Rectal smooth muscle tissue (tissue), 1 donor: ENCODE data around the gene BEGAIN.

Source experiments
- H3K27ac ChIP-seq: one replicate; pipeline ENCODE4 v1.7.0; 2013; ENCODE audit warnings: low read depth, low read length, inconsistent platforms
- H3K27me3 ChIP-seq: one replicate; pipeline ENCODE4 v1.7.0; 2013; ENCODE audit warnings: low read length; ENCODE audit not compliant: control insufficient read depth, insufficient read depth
- H3K36me3 ChIP-seq: one replicate; pipeline ENCODE4 v1.7.0; 2013; ENCODE audit warnings: low read length; ENCODE audit not compliant: control insufficient read depth, insufficient read depth
- H3K4me1 ChIP-seq: one replicate; pipeline ENCODE4 v1.7.0; 2013; ENCODE audit warnings: low read length; ENCODE audit not compliant: control insufficient read depth, insufficient read depth
- H3K4me3 ChIP-seq: one replicate; pipeline ENCODE4 v1.7.0; 2013; ENCODE audit warnings: low read length
- H3K9ac ChIP-seq: one replicate; pipeline ENCODE4 v1.7.0; 2013; ENCODE audit warnings: low read length

Gene BEGAIN

DNA sequence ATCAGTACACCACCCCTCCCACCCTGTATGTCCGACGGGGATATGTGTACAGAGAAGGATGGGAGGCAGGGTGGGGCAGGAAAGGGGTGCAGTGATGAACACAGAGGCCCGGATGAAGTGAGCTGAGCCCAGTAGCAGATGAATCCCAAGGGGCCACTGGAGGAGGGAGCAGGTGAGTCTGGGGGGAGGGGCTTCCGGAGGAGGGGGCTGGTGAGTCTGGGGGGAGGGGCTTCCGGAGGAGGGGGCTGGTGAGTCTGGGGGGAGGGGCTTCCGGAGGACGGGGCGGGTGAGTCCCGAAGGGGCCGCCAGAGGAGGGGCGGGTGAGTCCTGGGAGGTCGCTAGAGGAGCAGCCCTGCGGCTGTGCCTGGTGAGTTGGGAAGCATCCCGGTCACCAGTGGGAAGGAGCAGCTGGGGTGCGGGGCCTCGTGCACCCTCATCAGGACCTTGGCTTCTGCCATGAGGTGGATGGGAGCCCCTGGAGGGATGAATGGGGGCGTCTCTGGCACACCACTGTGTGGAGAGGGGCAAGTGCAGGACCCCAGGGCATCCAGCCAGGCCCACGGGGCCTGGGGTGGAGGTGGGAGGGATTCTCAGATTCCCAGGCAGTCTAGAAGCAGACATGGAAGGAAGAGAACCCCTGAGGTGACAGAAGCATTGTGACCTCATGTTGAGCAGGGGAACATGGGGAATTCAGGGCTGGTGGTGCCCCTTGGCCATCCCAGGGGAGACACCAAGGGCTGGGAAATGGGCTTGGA is 14.0 kb downstream of the BEGAIN start:
- no peak overlapping the region for H3K9ac ChIP-seq
- H3K27me3 ChIP-seq = peaks cover 14% of the 10 kb centered on the region
- no peak overlapping the region for H3K4me3 ChIP-seq
- H3K36me3 ChIP-seq = no peaks in the 10 kb centered on the region
- H3K4me1 ChIP-seq = no peaks in the 10 kb centered on the region
- H3K27ac ChIP-seq = no peak overlapping the region

- peaks cover 14% of the 10 kb centered on the region for H3K27me3 ChIP-seq
- no peak overlapping the region for H3K4me3 ChIP-seq
Measured at GRCh38 chr14:100572543-100572942, 14.7 kb downstream of the BEGAIN start.

GRCh38 chr14:100571837-100572236 is 15.4 kb downstream of the BEGAIN start:
- no peaks in the 10 kb centered on the region for H3K4me1 ChIP-seq
- peaks cover 17% of the 10 kb centered on the region for H3K27me3 ChIP-seq
- no peaks in the 10 kb centered on the region for H3K36me3 ChIP-seq
- no peak overlapping the region for H3K4me3 ChIP-seq
- no peak overlapping the region for H3K9ac ChIP-seq
- H3K27ac ChIP-seq = no peak overlapping the region

More at GRCh38 chr14:100572543-100572942, 14.7 kb downstream of the BEGAIN start:
- Histone ChIP-seq H3K9ac (no peak overlapping the region), H3K27ac (no peak overlapping the region), H3K36me3 (no peaks in the 10 kb centered on the region), H3K4me1 (no peaks in the 10 kb centered on the region)

DNA sequence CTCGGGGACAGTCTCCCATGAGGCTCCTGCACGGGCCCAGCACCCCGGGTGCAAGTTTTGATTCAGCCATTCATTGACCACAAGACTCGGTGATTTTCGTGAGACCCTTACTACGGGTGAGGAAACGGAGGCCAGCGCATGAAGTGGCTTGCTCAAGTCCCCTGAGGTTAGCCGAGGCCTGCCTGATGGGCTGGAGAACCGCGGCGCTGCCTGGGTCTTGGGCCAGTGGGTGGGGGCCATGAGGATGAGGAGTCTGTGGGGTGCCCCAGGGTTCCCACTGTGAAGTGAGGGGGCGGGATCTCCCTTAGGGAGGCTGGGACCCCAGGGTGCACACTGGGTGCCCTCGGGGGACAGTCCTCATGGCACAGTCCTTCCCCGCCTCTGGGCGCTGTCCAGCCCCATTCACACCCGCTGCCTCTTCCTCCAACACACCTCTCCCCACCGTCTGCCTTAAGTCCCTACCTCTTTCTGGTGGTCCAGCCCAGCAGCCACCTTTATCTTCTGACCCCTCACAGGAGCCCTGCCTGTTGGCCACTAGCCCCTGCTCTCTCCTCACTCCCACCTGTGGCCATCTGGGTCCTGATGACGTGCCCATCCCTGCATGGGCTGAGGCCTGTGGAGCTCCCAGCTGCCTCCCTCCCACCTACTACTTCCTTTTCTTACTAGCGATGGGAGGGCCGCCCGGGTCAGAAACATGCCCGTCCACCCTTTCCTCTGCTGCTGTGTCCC is 16.3 kb downstream of the BEGAIN start:
- H3K4me3 ChIP-seq = no peak overlapping the region
- H3K4me1 ChIP-seq = no peaks in the 10 kb centered on the region
- H3K27me3 ChIP-seq = peaks cover 18% of the 10 kb centered on the region
- no peak overlapping the region for H3K27ac ChIP-seq
- H3K36me3 ChIP-seq = no peaks in the 10 kb centered on the region
- no peak overlapping the region for H3K9ac ChIP-seq

DNA sequence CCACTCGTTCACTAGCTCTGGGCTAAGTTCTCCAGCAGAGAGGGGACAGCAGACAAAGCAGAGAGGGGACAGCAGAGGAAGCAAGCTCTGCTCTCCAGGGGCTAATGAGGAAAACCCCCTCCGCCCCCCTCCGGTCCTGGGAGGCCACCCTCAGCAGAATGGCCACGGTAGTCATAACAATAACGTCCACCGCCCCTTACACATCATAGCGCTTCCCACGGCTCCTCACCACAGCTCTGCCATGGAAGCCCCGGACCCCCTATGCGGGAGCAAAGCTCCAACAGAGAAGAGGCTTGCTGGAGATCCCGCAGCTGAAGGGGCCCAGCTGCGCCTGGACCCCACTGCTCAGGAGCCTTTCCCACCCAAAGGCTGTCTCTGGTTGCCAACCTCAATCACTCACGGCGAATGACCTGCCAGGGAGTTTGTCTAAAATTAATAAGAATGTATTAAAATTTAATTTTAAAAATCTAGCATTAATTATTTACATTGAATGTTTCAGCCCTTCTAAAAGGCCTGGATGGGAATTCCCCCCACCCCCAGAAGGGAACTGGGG is 17.4 kb downstream of the BEGAIN start:
- H3K36me3 ChIP-seq = no peaks in the 10 kb centered on the region
- H3K4me1 ChIP-seq = no peaks in the 10 kb centered on the region
- peaks cover 18% of the 10 kb centered on the region for H3K27me3 ChIP-seq
- no peak overlapping the region for H3K27ac ChIP-seq
- H3K9ac ChIP-seq = no peak overlapping the region
- no peak overlapping the region for H3K4me3 ChIP-seq

DNA sequence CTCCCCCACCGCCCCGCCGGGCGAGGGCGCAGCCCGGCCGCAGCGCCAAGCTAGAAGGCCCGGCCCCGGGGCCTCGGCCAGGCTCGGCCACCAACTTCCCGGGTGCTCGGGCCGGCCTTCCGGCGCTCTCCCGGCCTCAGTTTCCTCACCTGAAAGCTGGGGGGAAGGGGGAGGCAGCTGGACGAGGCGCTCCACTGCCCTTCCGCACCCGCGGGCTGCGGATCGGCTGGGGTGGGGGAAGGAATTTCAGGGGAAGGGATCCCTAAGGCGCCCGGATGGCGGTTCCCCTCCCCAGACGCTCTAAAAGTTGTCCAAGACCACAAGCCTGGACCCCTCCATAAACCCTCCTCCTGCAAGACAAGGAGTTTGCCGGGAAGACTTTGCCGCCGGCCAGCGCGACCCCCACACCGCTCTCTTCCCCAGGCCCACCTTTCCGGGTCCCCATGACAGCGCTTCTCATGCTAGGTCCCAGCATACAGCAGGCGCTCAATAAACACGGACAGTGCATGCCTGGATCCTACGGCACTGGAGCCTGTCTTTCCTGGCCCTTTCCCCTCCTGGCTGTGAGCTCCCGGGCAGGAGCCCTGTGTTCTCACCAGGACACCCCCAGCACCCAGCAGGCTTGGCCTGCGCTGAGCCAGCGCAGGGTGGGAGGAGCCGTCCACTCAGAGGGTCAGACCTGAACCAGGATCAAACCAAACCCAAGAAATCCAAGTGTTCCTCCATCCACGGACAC is 18.1 kb downstream of the BEGAIN start:
- Histone ChIP-seq H3K4me3 (peak overlapping the region; percentile 30), H3K27me3 (peaks cover 18% of the 10 kb centered on the region), H3K36me3 (no peaks in the 10 kb centered on the region), H3K4me1 (no peaks in the 10 kb centered on the region), H3K27ac (no peak overlapping the region), H3K9ac (no peak overlapping the region)

- Histone ChIP-seq H3K9ac (no peak overlapping the region), H3K4me3 (peak overlapping the region; percentile 32), H3K27ac (no peak overlapping the region), H3K27me3 (peaks cover 18% of the 10 kb centered on the region), H3K4me1 (no peaks in the 10 kb centered on the region), H3K36me3 (no peaks in the 10 kb centered on the region)
Measured at GRCh38 chr14:100568164-100568997, 18.8 kb downstream of the BEGAIN start.

DNA sequence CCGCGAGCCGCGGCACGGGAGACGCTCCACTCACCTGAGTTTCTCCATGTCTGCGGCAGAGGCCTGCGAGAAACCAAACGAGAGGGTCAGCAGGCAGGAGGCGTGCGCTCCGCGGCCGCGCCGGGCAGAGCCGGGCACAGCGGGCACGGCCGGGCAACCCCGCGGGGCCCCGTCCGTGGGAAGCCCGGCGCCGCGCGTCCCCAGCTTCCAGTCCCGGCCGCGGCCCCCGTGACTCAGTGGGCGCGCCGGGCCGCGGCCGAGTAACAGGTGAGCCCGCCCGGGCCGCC is 19.4 kb downstream of the BEGAIN start:
- H3K27ac ChIP-seq = no peak overlapping the region
- H3K4me1 ChIP-seq = no peaks in the 10 kb centered on the region
- no peaks in the 10 kb centered on the region for H3K36me3 ChIP-seq
- peaks cover 18% of the 10 kb centered on the region for H3K27me3 ChIP-seq
- H3K9ac ChIP-seq = no peak overlapping the region
- H3K4me3 ChIP-seq = no peak overlapping the region

GRCh38 chr14:100567009-100567876 is 20.0 kb downstream of the BEGAIN start:
- Histone ChIP-seq H3K27me3 (peaks cover 16% of the 10 kb centered on the region), H3K4me3 (no peak overlapping the region), H3K9ac (no peak overlapping the region), H3K27ac (no peak overlapping the region), H3K4me1 (no peaks in the 10 kb centered on the region), H3K36me3 (no peaks in the 10 kb centered on the region)

- Histone ChIP-seq H3K4me3 (no peak overlapping the region), H3K9ac (no peak overlapping the region), H3K4me1 (no peaks in the 10 kb centered on the region), H3K27me3 (peaks cover 14% of the 10 kb centered on the region), H3K27ac (no peak overlapping the region), H3K36me3 (no peaks in the 10 kb centered on the region)
Measured at GRCh38 chr14:100566586-100566985, 20.6 kb downstream of the BEGAIN start.

DNA sequence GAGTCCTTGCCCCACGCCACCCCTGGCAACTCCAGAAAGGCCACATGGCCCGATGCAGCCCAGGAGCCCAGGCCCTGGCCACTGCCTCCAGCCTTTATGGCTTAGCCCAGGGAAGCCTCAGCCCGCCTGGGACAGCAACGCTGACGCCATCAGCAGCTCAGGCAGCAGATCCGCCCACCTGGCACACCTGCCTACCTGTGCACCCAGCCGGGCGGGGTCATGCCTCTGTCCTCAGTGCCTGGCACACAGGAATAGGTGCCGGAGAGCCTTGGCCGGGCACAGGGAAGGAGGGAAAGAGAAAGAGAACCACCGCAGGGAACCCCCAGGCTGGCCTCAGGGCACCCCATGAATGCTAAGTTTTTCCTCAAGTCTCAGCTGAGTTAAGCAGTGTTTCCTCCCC is 21.1 kb downstream of the BEGAIN start:
- Histone ChIP-seq H3K4me3 (no peak overlapping the region), H3K27ac (no peak overlapping the region), H3K4me1 (no peaks in the 10 kb centered on the region), H3K27me3 (peaks cover 14% of the 10 kb centered on the region), H3K36me3 (no peaks in the 10 kb centered on the region), H3K9ac (no peak overlapping the region)
